Measurements from ENCODE around the gene PCBP3.

DNA sequence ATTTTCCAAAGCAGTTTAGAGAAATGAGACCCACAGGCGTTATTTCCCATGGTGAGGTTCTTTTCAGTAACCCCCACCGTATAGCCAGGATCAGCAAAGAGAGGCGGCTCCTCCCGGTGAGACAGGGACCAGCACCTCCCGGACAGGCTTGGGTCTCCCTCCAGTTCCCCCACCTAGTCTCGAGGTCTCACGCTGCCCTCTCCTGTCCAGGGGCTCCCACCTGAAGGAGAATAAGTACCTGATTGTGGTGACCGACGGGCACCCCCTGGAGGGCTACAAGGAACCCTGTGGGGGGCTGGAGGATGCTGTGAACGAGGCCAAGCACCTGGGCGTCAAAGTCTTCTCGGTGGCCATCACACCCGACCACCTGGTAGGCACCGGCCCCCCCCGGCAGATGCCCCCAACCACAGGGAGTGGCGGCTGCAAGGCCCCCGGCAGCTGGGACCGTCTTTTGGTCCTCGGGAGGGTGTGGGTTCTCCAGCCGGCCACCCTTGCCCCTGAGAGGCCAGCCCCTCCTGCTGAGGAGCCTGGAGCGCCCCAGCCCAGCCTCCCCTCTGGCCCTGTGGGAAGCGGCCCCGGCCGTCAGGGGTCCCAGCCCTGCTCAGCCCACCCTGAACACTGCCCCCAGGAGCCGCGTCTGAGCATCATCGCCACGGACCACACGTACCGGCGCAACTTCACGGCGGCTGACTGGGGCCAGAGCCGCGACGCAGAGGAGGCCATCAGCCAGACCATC is 343.0 kb downstream of the PCBP3 start:
- TF ChIP-seq POLR2A (IDR thresholded peaks at IDR 0.05): no peak
- TF ChIP-seq, protein P1, sequence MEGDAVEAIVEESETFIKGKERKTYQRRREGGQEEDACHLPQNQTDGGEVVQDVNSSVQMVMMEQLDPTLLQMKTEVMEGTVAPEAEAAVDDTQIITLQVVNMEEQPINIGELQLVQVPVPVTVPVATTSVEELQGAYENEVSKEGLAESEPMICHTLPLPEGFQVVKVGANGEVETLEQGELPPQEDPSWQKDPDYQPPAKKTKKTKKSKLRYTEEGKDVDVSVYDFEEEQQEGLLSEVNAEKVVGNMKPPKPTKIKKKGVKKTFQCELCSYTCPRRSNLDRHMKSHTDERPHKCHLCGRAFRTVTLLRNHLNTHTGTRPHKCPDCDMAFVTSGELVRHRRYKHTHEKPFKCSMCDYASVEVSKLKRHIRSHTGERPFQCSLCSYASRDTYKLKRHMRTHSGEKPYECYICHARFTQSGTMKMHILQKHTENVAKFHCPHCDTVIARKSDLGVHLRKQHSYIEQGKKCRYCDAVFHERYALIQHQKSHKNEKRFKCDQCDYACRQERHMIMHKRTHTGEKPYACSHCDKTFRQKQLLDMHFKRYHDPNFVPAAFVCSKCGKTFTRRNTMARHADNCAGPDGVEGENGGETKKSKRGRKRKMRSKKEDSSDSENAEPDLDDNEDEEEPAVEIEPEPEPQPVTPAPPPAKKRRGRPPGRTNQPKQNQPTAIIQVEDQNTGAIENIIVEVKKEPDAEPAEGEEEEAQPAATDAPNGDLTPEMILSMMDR (IDR thresholded peaks at IDR 0.05): no peak
